Panc1 (cell line): Measurements from ENCODE around the gene PSMA7.

Experiments used
- POLR2AphosphoS5 ChIP-seq: IDR thresholded peaks from 2 replicates; pipeline ENCODE4 v1.6.1; 2012; ENCODE audit warnings: mild to moderate bottlenecking, low read depth, low read length, moderate library complexity
- SIN3A ChIP-seq: IDR thresholded peaks from 2 replicates; pipeline ENCODE4 v1.6.1; 2012; ENCODE audit warnings: low read depth, mild to moderate bottlenecking, low read length, moderate library complexity, borderline replicate concordance; ENCODE audit not compliant: insufficient read depth
- TCF7L2 ChIP-seq: IDR thresholded peaks from 2 replicates; pipeline ENCODE4 v1.6.1; 2011; ENCODE audit warnings: mild to moderate bottlenecking, low read depth, low read length, inconsistent platforms
- TF ChIP-seq, protein P1 (sequence below): fragments of 450-650 bp; IDR thresholded peaks from 2 replicates; pipeline ENCODE4 v1.5.1; 2017; ENCODE audit warnings: mild to moderate bottlenecking

DNA sequence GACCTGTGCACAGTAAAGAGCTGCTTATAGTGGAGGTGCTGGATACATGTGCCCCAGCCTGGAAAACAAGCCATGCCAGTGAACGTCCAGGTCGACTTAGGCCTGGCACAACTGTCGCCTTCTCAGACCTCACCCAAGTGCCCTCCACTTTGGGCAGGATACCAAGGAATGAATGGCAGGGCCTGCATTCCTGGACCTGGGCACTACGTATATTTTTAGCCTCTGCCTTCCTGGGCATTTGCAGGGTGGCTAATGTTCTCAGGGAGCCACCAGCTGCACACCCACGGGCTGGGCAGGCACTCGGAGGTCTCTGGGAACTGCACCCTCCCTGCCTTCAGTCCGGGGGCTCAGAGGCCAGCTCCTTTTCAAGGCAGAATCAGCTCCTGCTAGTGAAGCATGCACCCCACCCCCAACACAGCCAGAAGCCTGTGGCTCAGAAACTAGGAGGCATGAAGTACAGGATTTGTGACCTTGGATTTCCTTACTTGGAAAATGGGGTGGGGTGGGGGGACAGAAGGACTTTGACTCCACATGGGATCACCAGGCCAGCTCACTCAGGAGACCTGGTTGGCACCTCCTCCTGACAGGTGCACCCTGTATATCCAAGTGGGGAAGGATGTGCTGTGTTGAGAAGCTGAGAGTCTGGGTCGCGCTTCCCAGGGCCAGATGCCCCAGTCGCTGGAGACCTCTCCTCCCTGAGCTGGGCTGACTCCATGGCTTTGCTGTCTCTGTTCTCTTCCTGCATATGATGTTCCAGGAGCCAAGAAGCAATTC lies 23.4 kb downstream of the PSMA7 start:
- TF ChIP-seq SIN3A, result no peak
- no peak for TF ChIP-seq TCF7L2
- no peak for TF ChIP-seq POLR2AphosphoS5
- TF ChIP-seq, protein P1, sequence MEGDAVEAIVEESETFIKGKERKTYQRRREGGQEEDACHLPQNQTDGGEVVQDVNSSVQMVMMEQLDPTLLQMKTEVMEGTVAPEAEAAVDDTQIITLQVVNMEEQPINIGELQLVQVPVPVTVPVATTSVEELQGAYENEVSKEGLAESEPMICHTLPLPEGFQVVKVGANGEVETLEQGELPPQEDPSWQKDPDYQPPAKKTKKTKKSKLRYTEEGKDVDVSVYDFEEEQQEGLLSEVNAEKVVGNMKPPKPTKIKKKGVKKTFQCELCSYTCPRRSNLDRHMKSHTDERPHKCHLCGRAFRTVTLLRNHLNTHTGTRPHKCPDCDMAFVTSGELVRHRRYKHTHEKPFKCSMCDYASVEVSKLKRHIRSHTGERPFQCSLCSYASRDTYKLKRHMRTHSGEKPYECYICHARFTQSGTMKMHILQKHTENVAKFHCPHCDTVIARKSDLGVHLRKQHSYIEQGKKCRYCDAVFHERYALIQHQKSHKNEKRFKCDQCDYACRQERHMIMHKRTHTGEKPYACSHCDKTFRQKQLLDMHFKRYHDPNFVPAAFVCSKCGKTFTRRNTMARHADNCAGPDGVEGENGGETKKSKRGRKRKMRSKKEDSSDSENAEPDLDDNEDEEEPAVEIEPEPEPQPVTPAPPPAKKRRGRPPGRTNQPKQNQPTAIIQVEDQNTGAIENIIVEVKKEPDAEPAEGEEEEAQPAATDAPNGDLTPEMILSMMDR, result no peak
